Measurements from ENCODE around the gene ZNF19.

DNA sequence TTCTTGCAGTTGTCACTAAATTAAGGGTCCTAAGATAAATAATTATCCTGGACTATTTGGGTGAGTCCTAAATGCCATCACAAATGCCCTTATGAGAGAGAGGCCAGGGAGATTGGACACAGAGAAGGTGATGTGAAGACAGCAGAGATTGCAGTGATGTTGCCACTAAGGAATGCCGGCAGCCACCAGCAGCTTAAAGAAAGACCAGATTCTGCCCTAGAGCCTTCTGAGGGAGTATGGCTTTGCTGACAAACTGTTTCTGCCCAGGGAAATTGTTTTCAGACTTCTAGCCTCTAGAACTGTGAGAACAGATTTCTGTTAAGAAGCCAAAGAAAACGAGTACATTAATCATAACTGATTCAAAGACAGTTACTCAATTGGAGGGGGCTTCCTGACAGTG lies 17.1 kb downstream of the ZNF19 start:
- TF ChIP-seq CTCF (IDR thresholded peaks at IDR 0.05; ENCODE audit: insufficient read depth, low read length, poor library complexity, severe bottlenecking) = no peak
- TF ChIP-seq EZH2phosphoT487 (conservative IDR thresholded peaks at IDR 0.05; ENCODE audit: low read length) = no peak

Data from SU-DHL-6 (cell line).